Measurements from ENCODE around the gene WIPF2.
"Not testable (repeated sequence)": the region's sequence is repeated elsewhere in the genome, so short reads cannot be mapped to it uniquely, and the experiment has no call there.

The WIPF2 gene

DNA sequence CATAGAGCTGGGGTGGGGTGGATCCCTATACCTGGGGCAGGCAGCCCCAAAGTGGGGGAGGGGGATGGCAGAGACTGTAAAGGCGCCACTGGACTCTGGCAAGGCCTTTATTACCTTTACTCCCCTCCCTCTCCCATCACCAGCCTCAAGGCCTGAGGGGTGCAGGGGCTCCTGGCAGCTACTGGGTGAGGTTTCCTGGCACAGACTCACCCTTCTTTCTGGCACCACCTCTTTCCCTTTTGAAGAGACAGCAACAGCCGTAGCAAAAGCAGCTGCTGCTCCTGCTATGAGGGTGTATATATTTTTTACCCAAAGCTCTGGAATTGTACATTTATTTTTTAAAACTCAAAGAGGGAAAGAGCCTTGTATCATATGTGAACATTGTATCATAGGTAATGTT lies 24.3 kb upstream of the WIPF2 start:
- DNase-seq: no peak

GRCh38 chr17:40197550-40197949 lies 21.6 kb upstream of the WIPF2 start:
- no peak for DNase-seq

DNA sequence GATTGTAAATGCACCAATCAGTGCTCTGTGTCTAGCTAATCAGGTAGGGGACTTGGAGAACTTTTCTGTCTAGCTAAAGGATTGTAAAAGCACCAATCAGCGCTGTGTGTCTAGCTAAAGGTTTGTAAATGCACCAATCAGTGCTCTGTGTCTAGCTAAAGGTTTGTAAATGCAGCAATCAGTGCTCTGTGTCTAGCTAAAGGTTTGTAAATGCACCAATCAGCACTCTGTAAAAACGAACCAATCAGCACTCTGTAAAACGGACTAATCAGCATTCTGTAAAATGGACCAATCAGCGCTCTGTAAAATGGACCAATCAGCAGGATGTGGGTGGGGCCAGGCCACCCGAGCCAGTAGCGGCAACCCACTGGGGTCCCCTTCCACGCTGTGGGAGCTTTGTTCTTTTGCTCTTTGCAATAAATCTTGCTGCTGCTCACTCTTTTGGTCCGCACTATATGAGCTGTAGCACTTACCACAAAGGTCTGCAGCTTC lies 21.1 kb upstream of the WIPF2 start:
- not testable (repeated sequence) for DNase-seq

DNA sequence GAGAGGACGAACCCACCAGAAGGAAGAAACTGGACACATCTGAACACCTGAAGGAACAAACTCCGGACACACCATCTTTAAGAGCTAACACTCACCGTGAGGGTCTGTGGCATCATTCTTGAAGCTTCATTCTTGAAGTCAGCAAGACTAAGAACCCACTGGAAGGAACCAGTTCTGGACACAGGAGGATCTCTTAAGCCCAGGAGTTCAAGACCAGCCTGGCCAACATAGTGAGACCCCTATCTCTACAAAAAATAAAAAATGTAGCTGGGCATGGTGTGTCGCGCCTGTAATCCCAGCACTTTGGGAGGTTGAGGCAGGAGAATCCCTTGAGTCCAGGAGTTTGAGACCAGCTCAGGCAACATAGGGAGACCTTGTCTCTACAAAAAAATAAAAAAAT lies 20.5 kb upstream of the WIPF2 start:
- DNase-seq: no peak

DNA sequence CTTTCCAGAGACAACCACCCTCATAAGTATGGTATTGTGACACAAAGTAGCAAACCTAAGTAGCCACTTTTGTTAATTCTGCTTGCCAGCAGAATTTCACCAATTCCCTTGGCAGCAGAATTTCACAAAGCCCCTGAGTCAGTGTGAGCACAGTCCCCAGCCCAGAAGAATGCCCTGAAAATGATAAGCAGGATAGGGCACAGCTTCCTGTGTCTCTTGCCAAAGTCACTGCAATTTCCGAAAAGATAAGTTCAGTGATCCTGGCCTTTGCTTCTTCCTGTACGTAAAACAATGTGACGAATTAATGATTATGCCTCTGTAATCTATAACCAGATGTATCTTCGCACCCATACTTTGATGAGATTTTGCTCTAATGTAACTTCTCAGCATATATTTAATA lies 16.0 kb upstream of the WIPF2 start:
- no peak for DNase-seq

DNA sequence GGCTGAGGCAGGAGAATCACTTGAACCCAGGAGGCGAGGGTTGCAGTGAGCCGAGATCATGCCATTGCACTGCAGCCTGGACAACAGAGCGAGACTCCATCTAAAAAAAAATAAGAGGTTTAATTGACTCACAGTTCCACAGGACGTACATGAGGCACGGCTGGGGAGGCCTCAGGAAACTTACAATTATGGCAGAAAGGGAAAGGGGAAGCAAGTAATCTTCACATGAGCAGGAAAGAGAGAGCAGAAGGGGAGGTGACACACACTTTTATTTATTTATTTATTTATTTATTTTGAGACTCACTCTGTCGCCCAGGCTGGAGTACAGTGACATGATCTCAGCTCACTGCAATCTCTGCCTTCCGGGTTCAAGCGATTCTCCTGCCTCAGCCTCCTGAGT lies 12.9 kb upstream of the WIPF2 start:
- not testable (repeated sequence) for DNase-seq

DNA sequence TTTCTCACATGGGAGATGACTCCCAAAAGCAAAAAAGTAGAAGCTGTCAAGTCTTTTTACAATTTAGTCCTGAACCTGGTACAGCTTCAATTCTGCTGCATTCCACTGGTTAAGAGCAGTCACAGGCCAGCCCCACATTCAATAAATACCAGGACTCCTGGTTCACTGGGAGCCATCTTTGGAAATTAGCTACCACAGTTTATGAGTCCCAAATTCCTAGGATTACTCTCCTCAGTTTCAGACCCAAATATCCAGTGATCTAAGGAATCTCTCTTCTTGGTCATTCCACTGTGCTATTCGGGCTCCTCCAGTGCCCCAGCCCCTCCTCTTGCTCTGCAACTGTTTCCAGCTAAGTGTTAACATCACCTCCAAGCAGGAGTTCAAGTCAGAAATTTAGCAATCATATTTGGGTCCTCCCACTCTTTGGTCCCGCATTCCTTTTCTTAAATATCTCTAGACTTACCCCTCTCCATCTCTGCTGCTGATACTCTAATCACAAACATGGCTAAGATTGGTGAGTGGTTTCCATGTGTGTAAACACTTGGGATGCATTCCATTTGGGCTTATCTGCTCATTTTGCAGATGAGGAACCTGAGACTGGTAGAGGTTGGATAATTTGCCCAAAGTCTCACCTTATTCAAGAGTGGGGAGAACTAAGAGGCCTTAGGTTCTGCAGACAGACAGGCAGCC lies 9.6 kb upstream of the WIPF2 start:
- no peak for DNase-seq

GRCh38 chr17:40213914-40214313 lies 5.2 kb upstream of the WIPF2 start:
- DNase-seq: not testable (repeated sequence)

GRCh38 chr17:40218006-40218739 lies 931 bp upstream of the WIPF2 start:
- no peak for DNase-seq

- peak; percentile 65 for DNase-seq
These were observed 662 bp downstream of the WIPF2 start for GRCh38 chr17:40219594-40220338.

GRCh38 chr17:40224718-40225550 lies 5.8 kb downstream of the WIPF2 start:
- no peak for DNase-seq

DNA sequence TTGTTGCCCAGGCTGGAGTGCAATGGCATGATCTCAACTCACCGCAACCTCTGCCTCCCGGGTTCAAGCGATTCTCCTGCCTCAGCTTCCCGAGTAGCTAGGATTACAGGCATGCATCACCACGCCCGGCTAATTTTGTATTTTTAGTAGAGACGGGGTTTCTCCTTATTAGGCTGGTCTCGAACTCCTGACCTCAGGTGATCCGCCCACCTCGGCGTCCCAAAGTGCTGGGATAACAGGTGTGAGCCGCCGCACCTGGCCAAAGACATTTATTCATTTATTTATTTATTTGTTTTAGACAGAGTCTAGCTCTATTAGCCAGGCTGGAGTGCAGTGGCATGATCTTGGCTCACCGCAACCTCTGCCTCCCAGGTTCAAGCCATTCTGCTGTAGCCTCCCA lies 10.0 kb downstream of the WIPF2 start:
- DNase-seq: not testable (repeated sequence)

- no peak for DNase-seq
These were observed 11.6 kb downstream of the WIPF2 start for GRCh38 chr17:40230670-40231069.

DNA sequence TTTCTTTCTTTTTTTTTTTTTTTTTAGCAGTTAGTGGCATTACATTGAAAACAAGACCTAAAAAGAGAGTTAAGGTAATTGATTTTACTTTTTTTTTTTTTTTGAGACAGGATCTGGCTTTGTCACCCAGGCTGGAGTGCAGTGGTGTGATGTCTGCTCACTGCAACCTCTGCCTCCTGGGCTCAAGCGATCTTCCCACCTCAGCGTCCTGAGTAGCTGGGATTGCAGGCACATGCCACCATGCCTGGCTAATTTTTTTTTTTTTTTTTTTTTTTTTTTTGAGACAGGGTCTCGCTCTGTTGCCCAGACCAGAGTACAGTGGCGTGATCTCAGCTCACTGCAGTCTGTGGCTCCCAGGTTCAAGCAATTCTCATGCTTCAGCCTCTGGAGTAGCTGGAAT lies 12.8 kb downstream of the WIPF2 start:
- not testable (repeated sequence) for DNase-seq

GRCh38 chr17:40241252-40241834 lies 22.2 kb downstream of the WIPF2 start:
- no peak for DNase-seq

GRCh38 chr17:40242774-40243173 lies 23.7 kb downstream of the WIPF2 start:
- DNase-seq: no peak

DNA sequence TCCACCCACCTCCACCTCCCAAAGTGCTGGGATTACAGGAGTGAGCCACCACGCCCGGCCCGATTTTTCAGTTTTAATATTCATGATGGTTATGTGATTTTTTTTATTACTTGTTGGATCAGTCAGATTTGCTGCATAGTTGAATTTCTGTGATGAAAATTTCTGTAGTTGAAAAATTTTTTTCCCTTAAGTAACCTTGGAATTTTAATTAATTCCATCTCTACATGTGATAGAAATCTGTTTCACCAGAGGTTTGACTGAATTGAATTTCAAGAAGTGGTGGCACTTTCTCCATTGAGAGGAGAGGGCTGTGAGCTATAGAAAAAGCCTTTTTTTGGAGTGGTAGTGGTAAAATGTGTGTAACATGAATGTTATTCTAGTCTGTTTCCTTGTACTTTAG lies 24.7 kb downstream of the WIPF2 start:
- DNase-seq: no peak

- DNase-seq: no peak
These were observed 25.2 kb downstream of the WIPF2 start for GRCh38 chr17:40244255-40244654.

- no peak for DNase-seq
These were observed 28.9 kb downstream of the WIPF2 start for GRCh38 chr17:40247926-40248495.

- DNase-seq: no peak
These were observed 29.4 kb downstream of the WIPF2 start for GRCh38 chr17:40248507-40248906.

GRCh38 chr17:40251576-40251975 lies 32.5 kb downstream of the WIPF2 start:
- no peak for DNase-seq

GRCh38 chr17:40253565-40253964 lies 34.5 kb downstream of the WIPF2 start:
- DNase-seq: no peak
